Heart left ventricle (tissue), 13 donors: Measurements from ENCODE around the gene COL28A1.

Experiments
- CTCF ChIP-seq, 12 donors: fragments of 200-600 bp; sonication (generic) in 4 of 12; IDR thresholded peaks; one replicate each; pipeline versions ENCODE4 v1.5.0 to v1.8.0; 2018 to 2022; ENCODE audit warnings: antibody characterized with exemption in 12 of 12, mild to moderate bottlenecking in 5 of 12
- POLR2A ChIP-seq, 2 donors: fragments of 450-650 bp; IDR thresholded peaks; one replicate each; pipeline ENCODE4 v1.6.1; 2017; ENCODE audit warnings: antibody characterized with exemption in 2 of 2, mild to moderate bottlenecking in 2 of 2, moderate library complexity in 2 of 2
- donor health status: ischemic (EF 13 %, LVEDD 7.1; RV severe dilation, severe dysfunction).
- donor health status: DM: no; HTN: yes; CAD: no.
- donor health status: DM: no; HTN: no; CAD: no.
- donor health status: ischemic (EF 25% LVEDD 6.9; RV normal size, moderate dysfunction).
- donor health status: ischemic (EF 25% LVEDD 5.7; RV mildly dilated, moderate dysfunction).
- donor health status: ischemic (EF 35%, LVEDD 5.7; RV mildly dilated, moderate dysfunction).
- donor health status: nonischemic (EF 11% LVEDD 7.7; RV severe dilation, severe dysfunction).
- donor health status: DM: yes; HTN: yes; CAD: no.
- donor health status: PGD.
- donor health status: ischemic (EF 29% LVEDD 5.4; RV normal size, mild dysfunction).
- donor health status: nonischemic (EF 23%, LVEDD 6.1; RV moderate dilation, normal function).

- TF ChIP-seq POLR2A (IDR thresholded peaks at IDR 0.05) (no peak), CTCF (IDR thresholded peaks at IDR 0.05) (no peak)
These were observed 15.0 kb upstream of the COL28A1 start for GRCh38 chr7:7550663-7551062.
